Activated CD4-positive, CD25-positive, alpha-beta regulatory T cell (primary cell): ENCODE data around the gene PPHLN1.

Experiments
- DNase-seq, 4 experiments: peaks; one replicate each; lab custom pipeline; 2025; lab: John Stamatoyannopoulos, UW

The PPHLN1 gene

GRCh38 chr12:42325653-42326474 lies at the start of gene PPHLN1, which contains the start of gene ZCRB1:
Gene PPHLN1, plus strand, starts transcription at chr12:42326167. Its CDS starts 9,736 bp downstream, at chr12:42335903.
Gene ZCRB1, minus strand, starts transcription at chr12:42326094. Its CDS starts 1,992 bp downstream, at chr12:42324102.
- DNase-seq: peak; percentile 54 to 66 (median 61)

DNA sequence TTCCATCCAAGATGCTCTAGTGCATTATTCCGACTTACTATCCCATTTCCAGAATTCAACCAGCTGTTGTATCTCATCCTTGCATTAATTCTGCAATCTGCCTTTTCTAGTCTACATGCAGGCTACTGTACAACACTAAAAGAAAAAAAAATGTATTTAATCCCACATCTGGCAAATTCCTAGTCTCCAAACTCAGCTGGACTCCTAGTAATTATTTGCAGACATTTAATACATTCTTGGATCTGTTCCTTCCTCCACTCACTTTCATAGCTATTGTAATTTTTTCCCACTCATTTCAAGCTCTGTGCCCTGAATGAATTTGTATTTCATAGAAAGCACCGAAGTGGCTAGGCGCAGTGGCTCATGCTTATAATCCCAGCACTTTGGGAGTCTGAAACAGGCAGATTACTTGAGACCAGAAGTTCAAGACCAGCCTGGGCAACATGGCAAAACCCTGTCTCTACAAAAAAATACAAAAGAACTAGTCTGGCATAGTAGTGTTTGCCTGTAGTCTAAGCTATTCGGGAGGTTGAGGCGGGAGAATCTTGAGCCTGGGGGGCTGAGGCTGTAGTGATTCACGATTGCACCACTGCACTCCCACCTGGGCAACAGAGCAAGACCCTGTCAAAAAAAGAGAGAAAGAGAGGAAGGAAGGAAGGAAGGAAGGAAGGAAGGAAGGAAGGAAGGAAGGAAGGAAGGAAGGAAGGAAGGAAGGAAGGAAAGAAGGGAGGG lies 48.4 kb upstream of the PPHLN1 start:
- no peak for DNase-seq

DNA sequence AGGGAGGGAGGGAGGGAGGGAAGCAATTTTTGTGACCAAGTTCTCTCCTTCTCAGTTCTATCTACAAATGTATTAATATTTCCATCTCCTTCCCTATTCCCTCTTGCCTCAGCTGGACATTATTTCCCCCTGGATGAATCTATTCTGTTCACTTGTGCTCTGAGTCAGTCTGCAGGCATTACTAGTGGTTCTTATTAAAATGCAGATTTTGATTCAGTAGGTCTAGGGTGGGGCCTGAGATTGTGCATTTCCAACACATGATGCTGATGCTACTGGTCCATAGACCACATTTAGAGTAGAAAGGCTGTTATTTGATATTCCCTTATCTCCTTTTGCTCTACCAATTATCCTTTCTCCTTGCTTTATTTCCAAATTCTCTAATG lies 47.8 kb upstream of the PPHLN1 start:
- no peak for DNase-seq

DNA sequence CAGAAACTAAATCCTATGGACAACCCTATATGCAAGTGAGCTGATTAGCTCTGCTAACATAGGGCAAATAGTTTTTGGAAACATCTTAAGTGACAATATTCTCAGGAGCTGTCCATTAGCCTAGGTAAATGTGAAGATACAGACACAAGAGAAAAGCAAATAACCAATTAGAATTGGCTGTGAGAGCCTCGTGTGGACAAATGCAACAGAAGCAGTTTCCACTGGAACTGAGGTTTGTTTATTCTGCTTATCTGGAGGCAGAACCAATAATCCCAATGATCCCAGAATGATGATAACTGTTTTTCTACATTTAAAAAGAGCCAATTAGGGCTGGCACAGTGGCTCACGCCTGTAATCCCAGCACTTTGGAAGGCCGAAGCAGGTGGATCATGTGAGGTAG lies 44.7 kb upstream of the PPHLN1 start:
- DNase-seq: no peak

DNA sequence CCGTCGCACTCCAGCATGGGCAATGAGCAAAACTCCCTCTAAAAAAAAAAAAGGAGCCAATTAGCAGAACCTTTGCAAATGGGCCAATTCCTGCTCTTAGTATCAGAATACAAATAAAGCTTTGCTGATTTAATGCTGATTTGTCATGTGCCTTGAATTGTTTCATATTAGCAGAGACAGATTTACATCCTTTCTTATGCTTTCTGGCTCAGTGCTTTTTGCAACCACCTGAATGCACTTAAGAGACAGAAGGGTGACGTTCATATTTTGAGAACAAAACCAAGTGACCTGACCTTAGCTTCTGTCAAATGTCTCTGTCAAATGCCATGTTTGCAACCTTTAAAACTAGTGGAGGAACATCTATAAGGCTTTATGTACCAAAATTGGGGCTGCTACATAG lies 44.1 kb upstream of the PPHLN1 start:
- no peak for DNase-seq

DNA sequence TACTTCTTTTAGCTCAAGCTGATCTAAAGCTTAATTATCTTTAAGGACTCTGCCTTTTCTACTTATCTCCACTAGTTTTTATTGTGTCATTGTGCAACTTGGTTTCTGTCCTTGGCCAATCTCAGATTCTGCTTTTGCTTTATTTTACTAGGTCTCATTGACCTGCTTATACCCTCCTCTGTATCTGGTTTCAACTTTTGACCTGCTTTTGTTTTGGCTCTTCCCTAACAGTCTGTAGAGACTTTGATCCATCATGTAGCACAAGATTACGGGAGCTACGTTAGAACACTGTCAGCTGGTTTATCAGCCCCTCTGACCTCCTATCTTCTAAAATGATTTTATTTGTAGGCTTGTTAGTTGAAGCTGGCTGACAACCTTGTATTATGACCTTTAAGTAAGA lies 43.7 kb upstream of the PPHLN1 start:
- no peak for DNase-seq

DNA sequence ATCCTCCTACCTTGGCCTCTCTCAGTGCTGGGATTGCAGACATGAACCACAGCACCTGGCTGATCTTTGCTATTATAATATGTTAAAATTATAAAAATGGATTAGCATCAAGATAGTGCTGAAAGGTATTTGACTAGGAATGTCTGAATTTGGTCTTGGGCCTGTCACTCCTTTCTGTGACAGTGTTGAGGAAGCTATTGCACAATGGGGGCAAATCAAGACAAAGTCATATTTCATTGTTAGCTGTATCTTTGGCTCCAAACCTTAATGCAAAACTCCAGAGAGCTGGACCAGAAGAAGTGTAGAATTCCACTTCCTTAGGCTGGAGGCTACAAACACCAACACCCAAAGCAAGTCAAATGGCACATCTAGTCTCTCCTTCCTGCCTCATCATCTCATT lies 42.2 kb upstream of the PPHLN1 start:
- DNase-seq: no peak

GRCh38 chr12:42284157-42284556 lies 41.8 kb upstream of the PPHLN1 start:
- no peak for DNase-seq

DNA sequence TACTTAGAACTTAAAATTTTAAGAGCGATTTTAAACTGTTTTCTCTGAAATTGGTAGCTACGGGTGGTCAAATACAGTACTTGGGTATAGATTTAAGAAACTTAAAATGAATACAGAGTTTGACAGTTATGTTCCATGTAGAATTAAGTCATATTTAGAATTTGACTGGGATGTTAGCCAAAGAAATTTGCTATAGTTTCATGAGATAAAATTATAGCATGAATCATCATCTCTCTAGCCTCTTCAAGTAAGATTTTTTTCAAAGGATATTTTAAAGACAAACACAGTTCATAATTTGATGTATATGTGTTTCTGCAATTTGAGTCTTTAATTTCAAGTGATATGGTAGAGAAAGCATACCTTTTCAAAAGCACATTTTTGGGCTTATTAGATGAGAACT lies 41.1 kb upstream of the PPHLN1 start:
- DNase-seq: no peak

GRCh38 chr12:42285431-42285830 lies 40.5 kb upstream of the PPHLN1 start:
- no peak for DNase-seq

GRCh38 chr12:42286741-42287140 lies 39.2 kb upstream of the PPHLN1 start:
- no peak for DNase-seq

DNA sequence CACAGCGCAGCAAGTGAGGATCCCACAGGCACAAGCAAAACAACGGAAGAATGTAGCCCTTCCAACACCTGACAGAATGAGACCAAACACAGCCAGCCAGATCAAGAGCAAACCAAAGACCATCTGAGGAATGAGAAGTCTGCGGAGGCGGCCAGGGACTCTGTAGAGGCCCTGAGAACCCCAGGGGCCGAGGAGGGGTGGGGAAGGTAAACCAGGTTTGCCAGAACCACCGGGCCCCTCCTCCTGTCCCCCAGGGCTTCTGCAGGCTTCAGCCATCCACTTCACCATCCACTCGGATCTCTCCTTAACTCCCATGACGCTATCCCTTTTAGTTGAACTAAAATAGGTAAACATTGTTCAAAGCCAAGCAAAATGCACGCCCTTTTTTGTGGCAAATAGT lies 37.4 kb upstream of the PPHLN1 start:
- DNase-seq: no peak

GRCh38 chr12:42291680-42292079 lies 34.3 kb upstream of the PPHLN1 start:
- no peak for DNase-seq

- DNase-seq: no peak
Observed at GRCh38 chr12:42296503-42297109, 29.4 kb upstream of the PPHLN1 start.

DNA sequence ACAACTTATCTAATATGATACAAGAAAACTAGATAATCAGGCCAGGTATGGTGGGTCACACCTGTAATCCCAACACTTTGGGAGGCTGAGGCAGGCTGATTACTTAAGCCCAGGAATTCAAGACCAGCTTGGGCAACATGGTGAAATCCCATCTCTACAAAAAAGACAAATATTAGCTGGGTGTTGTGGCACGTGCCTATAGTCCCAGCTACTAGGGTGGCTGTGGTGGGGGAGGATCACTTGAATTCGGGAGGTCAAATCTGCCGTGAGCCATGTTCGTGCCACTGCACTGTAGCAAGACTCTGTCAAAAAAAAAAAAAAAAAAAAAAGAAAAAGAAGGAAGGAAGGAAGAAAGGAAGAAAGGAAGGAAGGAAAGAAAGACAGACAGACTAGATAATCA lies 27.1 kb upstream of the PPHLN1 start:
- no peak for DNase-seq

- DNase-seq: peak in 2 of 4 experiments; percentile 21 to 42
Observed at GRCh38 chr12:42299392-42300308, 26.3 kb upstream of the PPHLN1 start.

- no peak for DNase-seq
Observed at GRCh38 chr12:42306297-42306696, 19.7 kb upstream of the PPHLN1 start.

- DNase-seq: no peak
Observed at GRCh38 chr12:42308390-42308789, 17.6 kb upstream of the PPHLN1 start.

DNA sequence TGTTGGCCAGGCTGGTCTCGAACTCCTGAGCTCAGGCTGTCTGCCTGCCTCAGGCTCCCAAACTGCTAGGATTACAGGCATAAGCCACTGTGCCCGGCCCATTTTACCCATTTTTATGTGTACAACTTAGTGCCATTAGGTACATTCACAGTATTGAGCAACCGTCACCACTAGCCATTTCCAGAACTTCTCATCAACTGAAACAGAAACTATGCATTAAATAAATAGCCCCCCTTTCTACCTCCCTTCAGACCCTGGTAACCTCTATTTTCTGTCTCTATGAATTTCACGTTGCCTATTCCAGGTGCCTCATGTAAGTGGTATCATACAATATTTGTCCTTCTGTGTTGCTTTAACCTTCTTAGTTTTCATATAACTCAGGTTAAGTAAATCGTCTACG lies 16.0 kb upstream of the PPHLN1 start:
- DNase-seq: no peak

DNA sequence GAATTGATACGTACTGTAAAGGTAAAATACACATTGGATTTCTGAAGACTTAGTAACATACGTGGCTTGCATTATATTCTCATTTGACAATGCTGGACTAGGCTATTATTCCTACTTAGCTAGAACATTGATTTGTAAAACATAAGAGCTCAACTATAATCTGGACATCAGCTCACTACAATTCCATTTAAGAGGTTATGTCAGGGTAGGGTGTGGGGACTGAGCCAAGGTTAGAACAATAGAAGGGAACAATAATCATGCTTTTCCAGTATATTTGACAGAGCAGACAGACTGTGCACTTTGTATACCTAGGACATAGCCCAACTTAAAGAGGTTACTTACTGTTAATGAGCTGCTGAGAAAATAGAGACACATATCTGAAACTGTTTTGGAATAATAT lies 10.9 kb upstream of the PPHLN1 start:
- no peak for DNase-seq

GRCh38 chr12:42320796-42321195 lies 5.2 kb upstream of the PPHLN1 start:
- no peak for DNase-seq

DNA sequence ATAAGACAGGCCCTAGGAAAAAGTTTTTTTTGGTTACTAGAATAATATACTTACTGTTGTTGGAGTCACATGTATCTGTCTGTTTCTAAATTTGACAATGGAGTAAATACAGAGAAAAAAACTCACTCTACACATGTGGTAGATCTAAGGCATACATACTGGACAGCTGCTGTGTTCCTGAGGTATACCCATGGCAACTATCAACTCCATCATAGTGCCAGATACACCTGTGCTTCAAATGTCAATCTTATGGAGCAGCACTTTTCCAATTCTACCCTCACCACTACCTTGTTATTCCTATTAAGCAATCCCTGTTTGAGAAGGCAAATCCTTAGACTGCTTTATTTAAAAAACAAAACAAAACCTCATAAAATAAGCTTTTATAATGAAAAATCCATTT lies 3.4 kb upstream of the PPHLN1 start:
- DNase-seq: no peak
